GM19351 (cell line): ENCODE data around the gene SPECC1L.

Source experiments
- ATAC-seq: cut with Tn5 transposase; IDR thresholded peaks from one replicate; pipeline ENCODE4 v1.9.1; 2021; ENCODE audit warnings: mild to moderate bottlenecking, moderate library complexity; ENCODE audit not compliant: unreplicated experiment

The SPECC1L gene

DNA sequence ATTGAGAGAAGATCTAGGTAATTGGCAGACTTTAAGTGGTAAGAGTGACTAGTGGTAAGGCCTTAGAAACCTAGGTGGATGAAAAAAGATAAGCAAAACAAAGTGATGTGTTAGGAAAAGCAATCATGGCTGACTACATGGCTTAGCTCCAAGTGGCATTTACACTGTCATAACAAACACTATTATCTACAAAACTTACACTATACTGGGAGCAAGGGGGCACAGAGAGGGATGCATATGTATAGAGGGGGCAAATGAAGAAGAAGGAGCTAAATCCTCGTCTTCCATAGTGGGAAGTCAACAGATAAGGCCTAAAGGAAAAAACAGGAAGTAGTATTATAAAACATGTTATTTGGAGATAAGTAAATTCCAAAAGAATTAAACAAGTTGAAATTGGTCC, 189.3 kb downstream of the SPECC1L start:
- ATAC-seq, result no peak

DNA sequence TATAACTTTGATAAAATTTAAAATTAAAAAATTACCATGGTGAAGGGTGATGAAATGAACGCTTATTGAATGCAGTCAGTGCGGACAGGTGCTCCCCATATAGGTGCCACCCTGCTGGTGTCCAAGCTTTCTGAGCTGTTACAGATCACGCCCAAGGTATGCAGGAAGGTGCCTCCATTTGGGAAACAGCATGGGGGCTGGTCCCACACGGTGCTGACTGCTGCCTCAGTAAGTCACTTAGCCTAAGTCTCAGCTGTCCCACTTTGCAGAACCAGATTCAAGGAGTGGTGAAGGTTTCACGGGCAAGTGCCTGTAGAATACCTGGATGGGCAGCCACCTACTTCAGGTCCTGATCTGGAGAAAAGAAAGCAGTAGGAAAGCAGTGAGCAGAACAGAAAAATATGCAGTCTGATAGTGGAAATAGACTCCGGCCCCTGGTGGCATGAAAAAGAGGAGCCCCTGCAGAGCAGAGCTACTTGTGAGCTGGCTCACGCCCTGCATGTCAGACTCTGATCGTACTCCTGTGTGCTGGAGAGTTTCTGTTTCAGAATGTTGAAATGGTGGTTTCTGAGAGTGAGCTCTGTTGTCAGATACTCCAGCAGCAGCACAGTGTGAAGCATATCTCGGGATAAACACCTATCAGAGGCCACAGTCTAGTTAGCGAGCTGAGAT, 189.9 kb downstream of the SPECC1L start:
- ATAC-seq, result no peak

DNA sequence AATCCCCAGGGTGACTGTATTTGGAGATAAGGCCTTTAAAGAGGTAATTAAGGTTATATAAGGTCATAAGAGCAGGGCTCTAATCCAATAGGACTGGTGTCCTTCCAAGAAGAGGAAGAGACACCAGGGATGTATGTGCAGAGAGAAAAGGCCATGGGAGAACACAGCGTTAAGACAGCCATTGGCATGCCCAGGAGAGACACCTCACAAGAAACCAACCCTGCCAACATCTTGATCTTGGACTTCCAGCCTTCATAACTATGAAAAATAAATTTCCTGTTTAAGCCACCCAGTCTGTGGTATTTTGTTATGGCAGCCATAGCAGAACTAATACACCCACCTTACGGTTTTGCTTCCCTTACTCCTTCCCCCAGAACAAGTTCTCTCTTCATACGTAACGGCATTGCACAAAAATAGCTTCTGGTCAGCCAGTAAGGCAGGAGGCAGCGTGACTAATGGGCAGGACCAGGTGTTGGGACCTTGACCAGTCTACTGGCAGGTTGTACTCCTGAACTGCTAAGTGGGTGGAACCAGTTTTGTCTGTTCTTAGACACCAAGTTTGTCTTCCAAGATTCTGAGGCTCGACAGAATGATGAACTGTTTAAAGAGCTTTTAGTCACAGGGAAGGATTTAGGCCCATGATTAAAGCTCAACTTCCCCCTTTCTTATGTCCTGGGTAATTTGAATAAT, 192.6 kb downstream of the SPECC1L start:
- no peak for ATAC-seq

DNA sequence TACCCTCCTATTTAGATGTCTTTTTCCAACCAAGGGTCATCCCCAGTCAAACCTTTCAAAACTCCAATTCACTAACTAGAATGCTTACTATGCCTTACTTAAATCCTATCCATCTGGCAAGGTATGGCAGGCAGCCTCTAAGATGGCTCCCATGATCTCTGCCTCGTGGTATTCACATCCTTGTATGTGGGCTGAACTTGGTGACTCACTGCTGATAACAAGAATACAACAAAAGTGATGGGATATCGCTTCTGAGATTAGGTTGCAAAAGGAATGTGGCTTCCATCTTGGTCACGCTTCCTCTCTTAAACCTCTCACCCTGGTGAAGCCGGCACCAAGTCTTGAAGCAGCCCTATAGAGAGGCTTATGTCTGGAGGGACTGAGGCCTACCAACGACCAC, 194.9 kb downstream of the SPECC1L start:
- no peak for ATAC-seq

DNA sequence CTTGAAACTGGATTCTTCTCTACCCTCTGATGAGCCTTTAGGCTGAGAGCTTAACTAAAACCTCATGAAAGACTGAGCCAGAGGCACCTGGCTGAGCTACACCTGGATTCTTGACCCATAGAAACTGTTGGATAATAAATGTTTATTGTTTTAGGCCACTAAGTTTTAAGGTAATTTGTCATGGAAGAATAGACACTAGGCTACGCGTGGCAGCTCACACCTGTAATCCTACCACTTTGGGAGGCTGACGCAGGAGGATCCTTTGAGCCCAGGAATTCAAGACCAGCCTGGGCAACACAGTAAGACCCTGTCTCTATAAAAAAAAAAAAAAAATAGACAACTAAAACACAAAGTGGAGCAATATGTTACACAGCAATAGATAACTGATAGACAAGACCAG, 195.3 kb downstream of the SPECC1L start:
- ATAC-seq, result no peak

DNA sequence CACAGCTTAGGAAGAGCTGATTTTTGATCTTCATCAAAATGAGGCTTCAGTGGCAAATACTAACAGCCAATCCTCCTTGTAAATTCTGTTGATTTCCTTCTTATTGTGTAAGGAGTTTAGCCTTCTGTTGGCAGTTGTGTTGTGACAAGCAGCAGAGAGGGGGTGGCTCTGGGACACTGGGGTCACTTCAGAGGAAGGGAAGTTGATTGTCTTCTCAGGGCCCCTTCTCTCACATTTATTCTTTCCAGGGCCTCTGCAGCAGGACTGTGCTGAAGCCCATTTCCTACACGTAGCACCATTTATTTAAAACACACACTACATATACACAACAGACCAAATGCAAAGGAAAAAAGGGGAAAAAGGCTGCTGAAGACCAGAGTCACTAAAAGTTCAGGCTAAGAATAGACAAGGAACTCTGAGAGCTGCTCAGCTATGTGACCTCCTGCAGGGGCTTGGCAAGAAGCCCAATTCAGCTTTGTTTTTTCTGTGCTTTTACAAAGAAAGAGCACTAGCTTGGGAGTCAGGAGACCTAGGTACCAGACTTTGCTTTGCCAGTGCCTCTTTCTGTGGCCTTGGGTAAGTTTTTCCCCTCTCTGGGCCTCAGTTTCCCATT, 196.2 kb downstream of the SPECC1L start:
- no peak for ATAC-seq

DNA sequence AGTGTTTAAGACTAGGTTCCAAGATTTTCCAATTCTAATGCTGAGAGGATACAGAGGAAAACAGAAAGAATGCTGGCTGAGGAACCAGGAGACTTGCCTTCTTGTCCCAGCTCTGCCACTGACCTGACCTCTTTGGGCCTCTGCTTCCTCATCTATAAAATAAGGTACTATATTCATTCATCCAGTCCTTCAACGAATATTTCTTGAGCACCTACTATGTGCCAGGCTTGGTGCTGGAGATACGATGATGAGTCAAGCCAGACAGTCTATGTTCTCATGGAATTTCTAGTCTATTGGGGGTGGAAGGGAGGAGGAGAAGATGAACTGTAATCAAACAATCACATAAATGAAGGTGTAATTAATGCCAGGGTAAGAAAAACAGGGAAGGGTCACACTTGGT, 196.7 kb downstream of the SPECC1L start:
- no peak for ATAC-seq
